Fibroblast of pulmonary artery (primary cell): ENCODE data around the gene GINS2.

Experiments used
- DNase-seq: peaks from one replicate; pipeline ENCODE4 v3.0.0-alpha.2; 2010; ENCODE audit warnings: low read depth
- H3K4me3 ChIP-seq: replicated peaks from 2 replicates; pipeline ENCODE4 v1.5.1; 2011; ENCODE audit warnings: low read depth, mild to moderate bottlenecking, control low read depth, low read length, moderate library complexity
- TF ChIP-seq, protein P1 (sequence below): IDR thresholded peaks from 2 replicates; pipeline ENCODE4 v1.5.1; 2011; ENCODE audit warnings: mild to moderate bottlenecking, control low read depth, low read length, inconsistent platforms; ENCODE audit errors: missing control alignments

GINS2 gene

GRCh38 chr16:85733155-85733838 lies 44.5 kb upstream of the GINS2 start:
- TF ChIP-seq, protein P1, sequence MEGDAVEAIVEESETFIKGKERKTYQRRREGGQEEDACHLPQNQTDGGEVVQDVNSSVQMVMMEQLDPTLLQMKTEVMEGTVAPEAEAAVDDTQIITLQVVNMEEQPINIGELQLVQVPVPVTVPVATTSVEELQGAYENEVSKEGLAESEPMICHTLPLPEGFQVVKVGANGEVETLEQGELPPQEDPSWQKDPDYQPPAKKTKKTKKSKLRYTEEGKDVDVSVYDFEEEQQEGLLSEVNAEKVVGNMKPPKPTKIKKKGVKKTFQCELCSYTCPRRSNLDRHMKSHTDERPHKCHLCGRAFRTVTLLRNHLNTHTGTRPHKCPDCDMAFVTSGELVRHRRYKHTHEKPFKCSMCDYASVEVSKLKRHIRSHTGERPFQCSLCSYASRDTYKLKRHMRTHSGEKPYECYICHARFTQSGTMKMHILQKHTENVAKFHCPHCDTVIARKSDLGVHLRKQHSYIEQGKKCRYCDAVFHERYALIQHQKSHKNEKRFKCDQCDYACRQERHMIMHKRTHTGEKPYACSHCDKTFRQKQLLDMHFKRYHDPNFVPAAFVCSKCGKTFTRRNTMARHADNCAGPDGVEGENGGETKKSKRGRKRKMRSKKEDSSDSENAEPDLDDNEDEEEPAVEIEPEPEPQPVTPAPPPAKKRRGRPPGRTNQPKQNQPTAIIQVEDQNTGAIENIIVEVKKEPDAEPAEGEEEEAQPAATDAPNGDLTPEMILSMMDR, result no peak
- no peak overlapping the region for H3K4me3 ChIP-seq
- peak; percentile 40 for DNase-seq

DNA sequence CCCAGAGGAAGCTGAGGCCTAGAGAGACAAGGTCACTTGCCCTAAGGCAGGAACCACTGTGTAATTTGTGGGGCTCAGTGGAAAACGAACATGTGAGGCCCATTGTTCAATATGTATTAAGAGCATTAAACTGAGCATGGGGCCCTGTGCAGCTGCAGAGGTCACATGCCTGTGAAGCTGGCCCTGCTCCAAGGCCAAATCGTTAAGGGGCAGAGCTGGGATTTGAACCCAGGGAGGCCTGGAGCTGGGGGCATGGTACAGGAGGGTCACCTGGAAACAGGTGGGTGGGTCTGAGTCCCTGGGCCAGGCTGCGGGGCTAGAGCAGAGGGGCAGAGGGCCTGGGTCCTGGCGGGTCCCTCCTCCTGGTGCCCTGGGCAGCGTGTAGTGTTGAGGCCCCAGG lies 42.4 kb upstream of the GINS2 start:
- no peak for DNase-seq
- TF ChIP-seq, protein P1, result no peak
- H3K4me3 ChIP-seq, result no peak overlapping the region

GRCh38 chr16:85730186-85730465 lies 41.4 kb upstream of the GINS2 start:
- TF ChIP-seq, protein P1, result no peak
- H3K4me3 ChIP-seq, result no peak overlapping the region
- no peak for DNase-seq

- no peak for DNase-seq
- H3K4me3 ChIP-seq, result no peak overlapping the region
- TF ChIP-seq, protein P1, result no peak
These were observed 40.9 kb upstream of the GINS2 start for GRCh38 chr16:85729452-85730185.

- TF ChIP-seq, protein P1, result peak; percentile 33
These were observed 40.1 kb upstream of the GINS2 start for GRCh38 chr16:85728879-85729278.

GRCh38 chr16:85724936-85725335 lies 36.2 kb upstream of the GINS2 start:
- DNase-seq, result no peak
- TF ChIP-seq, protein P1, result no peak

More at GRCh38 chr16:85728879-85729278, 40.1 kb upstream of the GINS2 start:
- no peak for DNase-seq
- no peak overlapping the region for H3K4me3 ChIP-seq

More at GRCh38 chr16:85724936-85725335, 36.2 kb upstream of the GINS2 start:
- H3K4me3 ChIP-seq, result no peak overlapping the region
